ENCODE measurements around the gene CTAG1A.

GRCh38 chrX:154548028-154548316, 37.0 kb upstream of the CTAG1A start:
- TF ChIP-seq EZH2 (IDR thresholded peaks at IDR 0.05; ENCODE audit: borderline replicate concordance, insufficient read depth, low read depth, low read length, poor library complexity, severe bottlenecking) (no peak), CTCF (IDR thresholded peaks at IDR 0.05) (no peak)

Data from B cell (primary cell).